HAP-1 (cell line): ENCODE results near the gene TTC32.

Source experiments
- DNase-seq, 2 experiments: peaks; one replicate each; pipeline ENCODE4 v3.0.0-alpha.2; 2016 to 2020; ENCODE audit warnings: low spot score in 2 of 2
- H3K27me3 ChIP-seq: fragments of 250-450 bp; sonication (Bioruptor Pico); 2 replicates; pipeline ENCODE4 v1.5.1; 2020; ENCODE audit warnings: low read depth, mild to moderate bottlenecking, moderate library complexity
- H3K36me3 ChIP-seq: fragments of 250-450 bp; sonication (Bioruptor Pico); replicated peaks from 2 replicates; pipeline ENCODE4 v1.5.1; 2020; ENCODE audit warnings: mild to moderate bottlenecking
- H3K4me1 ChIP-seq: fragments of 250-450 bp; sonication (Bioruptor Pico); 2 replicates; pipeline ENCODE4 v1.5.1; 2020; ENCODE audit warnings: mild to moderate bottlenecking
- H3K4me3 ChIP-seq: fragments of 250-450 bp; sonication (Bioruptor Pico); 2 replicates; pipeline ENCODE4 v1.5.1; 2020; ENCODE audit warnings: mild to moderate bottlenecking, moderate library complexity
- H3K9me3 ChIP-seq: fragments of 250-450 bp; sonication (Bioruptor Pico); 2 replicates; pipeline ENCODE4 v1.5.1; 2020; ENCODE audit warnings: mild to moderate bottlenecking, moderate library complexity
- in situ Hi-C: fragments of 300-500 bp; cut with MboI; formaldehyde crosslinking; loops from 3 replicates; pipeline ENCODE4 v1.14.3; 2020; ENCODE audit warnings: low sequenced_read_pairs, inconsistent platforms, mixed read lengths

TTC32 gene

GRCh38 chr2:19848029-19848750 is 53.6 kb downstream of the TTC32 start:
- Histone ChIP-seq H3K4me1 (no peaks in the 10 kb centered on the region), H3K4me3 (no peak overlapping the region), H3K27me3 (no peaks in the 10 kb centered on the region), H3K9me3 (no peaks in the 10 kb centered on the region), H3K36me3 (no peaks in the 10 kb centered on the region)
- in situ Hi-C loops: no loop called here
- no peak for DNase-seq

GRCh38 chr2:19847486-19847885 is 54.3 kb downstream of the TTC32 start:
- H3K4me1 ChIP-seq: no peaks in the 10 kb centered on the region
- no peaks in the 10 kb centered on the region for H3K36me3 ChIP-seq
- no peaks in the 10 kb centered on the region for H3K9me3 ChIP-seq
- no peaks in the 10 kb centered on the region for H3K27me3 ChIP-seq
- DNase-seq: no peak
- H3K4me3 ChIP-seq: no peak overlapping the region
- in situ Hi-C loops: no loop called here
